Subcutaneous adipose tissue (tissue), 4 donors: ENCODE results near the gene TAPT1. TPM values are rescaled to one million over a fixed set of nuclear protein-coding genes. Genes with fewer than 3 reads are reported as not detected.

Experiments
- total RNA-seq, 4 donors: library from RNA; depleted of rRNA; stranded (reverse); fragments of >200 nt; gene quantifications; one replicate each; pipeline ENCODE4 v1.1.0, GENCODE V29; 2016
- TF ChIP-seq, protein P1 (sequence below): fragments of 450-650 bp; IDR thresholded peaks from one replicate; pipeline ENCODE4 v1.5.1; 2016; ENCODE audit warnings: low read depth, mild to moderate bottlenecking, control low read depth, antibody characterized with exemption, moderate library complexity

TAPT1 gene
- total RNA-seq, 4 donors from 2014 or later: 23.7 to 52.3 (median 32.8) TPM

GRCh38 chr4:16196482-16197393 lies 29.5 kb downstream of the TAPT1 start:
- TF ChIP-seq, protein P1, sequence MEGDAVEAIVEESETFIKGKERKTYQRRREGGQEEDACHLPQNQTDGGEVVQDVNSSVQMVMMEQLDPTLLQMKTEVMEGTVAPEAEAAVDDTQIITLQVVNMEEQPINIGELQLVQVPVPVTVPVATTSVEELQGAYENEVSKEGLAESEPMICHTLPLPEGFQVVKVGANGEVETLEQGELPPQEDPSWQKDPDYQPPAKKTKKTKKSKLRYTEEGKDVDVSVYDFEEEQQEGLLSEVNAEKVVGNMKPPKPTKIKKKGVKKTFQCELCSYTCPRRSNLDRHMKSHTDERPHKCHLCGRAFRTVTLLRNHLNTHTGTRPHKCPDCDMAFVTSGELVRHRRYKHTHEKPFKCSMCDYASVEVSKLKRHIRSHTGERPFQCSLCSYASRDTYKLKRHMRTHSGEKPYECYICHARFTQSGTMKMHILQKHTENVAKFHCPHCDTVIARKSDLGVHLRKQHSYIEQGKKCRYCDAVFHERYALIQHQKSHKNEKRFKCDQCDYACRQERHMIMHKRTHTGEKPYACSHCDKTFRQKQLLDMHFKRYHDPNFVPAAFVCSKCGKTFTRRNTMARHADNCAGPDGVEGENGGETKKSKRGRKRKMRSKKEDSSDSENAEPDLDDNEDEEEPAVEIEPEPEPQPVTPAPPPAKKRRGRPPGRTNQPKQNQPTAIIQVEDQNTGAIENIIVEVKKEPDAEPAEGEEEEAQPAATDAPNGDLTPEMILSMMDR: no peak

DNA sequence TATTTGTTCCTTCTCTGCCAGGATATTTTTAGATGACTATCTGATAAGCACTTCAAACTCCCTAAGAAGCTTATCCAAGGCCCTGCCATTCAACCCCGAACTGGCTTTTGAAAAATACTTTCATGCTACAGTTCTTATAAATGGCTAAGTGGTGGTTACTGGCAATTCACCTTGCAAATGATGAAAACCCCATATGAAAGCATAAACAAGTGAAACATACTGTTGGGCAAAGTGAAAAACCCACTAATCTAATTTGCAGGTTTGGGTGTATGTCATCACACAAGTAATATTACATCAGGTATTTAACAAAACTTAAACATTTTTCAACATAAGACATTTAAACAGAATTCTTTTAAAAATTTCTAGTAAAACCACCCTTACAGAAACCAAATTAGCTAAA lies 31.1 kb downstream of the TAPT1 start:
- TF ChIP-seq, protein P1: no peak

DNA sequence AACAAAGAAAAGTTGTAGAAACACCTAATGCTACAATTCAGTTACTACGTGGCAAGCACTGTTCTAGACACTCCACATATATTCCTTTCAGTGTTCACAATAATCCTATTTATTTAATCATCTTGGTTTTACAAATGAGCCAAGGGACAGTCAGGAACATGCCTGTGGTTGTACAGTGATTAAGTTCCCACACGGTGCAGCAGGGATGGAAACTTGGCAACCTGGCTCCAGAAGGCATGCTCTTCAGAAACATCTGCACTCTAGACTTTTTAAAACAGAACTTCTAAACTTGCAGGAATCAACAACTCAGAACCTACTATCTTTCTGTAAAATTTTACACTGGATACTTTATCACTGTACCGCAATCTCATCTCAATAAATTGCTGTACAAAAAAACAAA lies 32.1 kb downstream of the TAPT1 start:
- TF ChIP-seq, protein P1: no peak

DNA sequence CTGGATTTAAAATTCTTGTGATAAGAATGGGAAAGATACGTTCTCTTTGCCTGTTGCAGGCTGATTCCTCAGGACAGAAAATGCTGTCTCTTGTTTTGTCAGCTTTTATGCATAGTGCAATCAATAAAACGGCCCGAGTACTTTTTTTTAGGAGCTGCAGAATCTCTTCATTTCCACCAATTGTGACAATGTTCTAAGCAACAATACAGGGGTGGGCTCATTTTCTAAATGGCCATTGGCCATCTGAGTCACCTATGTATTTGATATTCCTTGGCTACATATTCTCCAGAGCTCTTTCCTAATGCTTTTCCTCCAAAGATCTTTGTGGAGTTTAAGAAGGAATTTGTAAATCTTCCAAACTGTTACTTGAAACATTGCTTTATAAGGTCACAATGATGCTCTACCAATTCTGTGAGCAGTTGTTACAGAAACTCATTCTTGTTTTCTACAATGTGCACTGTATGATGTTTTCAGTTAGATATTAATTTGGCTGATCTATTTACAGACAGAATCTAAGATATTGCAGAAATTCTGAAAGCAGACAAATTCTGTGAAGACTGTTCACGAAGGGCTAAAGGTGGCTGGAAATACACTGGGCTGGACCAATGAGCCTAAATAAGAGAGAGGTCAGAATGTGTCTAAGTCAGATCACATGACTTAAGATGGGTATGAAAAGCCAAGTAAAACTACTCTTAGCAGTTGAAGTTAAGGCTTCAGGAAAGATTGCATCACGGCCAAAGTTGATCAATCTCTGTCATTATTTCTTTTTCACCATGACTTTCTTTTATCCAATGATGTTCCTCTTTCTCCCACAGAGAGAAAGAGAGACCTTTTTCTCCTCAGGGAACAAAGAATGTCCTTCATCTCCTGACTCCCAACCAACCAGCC lies 33.4 kb downstream of the TAPT1 start:
- TF ChIP-seq, protein P1: no peak

GRCh38 chr4:16192057-16192456 lies 34.2 kb downstream of the TAPT1 start:
- TF ChIP-seq, protein P1: no peak

DNA sequence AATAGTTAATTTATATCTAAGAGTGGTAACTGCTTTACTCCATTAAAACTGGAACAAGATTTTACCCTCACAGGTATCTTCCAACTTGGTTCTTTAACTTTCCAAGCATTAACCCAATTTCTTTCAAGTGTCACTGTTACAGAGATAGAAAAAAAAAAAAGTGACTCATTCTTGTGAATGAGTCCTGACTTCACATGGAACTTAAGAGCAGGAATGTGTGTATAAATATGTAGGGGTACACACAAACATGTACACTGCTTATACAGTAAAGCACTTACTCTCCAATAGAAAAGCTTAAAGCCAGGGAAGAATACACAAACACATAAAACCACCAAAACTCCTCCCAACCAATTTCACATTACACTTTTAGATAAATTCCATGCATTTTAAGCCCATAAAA lies 38.8 kb downstream of the TAPT1 start:
- TF ChIP-seq, protein P1: no peak

- TF ChIP-seq, protein P1: no peak
Observed at GRCh38 chr4:16186986-16187385, 39.3 kb downstream of the TAPT1 start.
